Naive thymus-derived CD4-positive, alpha-beta T cell (primary cell): ENCODE data around the gene RIOK2. TPM values are rescaled to one million over a fixed set of nuclear protein-coding genes. Genes with fewer than 3 reads are reported as not detected.
"Not testable (repeated sequence)": the region's sequence is repeated elsewhere in the genome, so short reads cannot be mapped to it uniquely, and the experiment has no call there.

Experiments used
- ATAC-seq: fragments of 150-1000 bp; cut with Tn5 transposase; 2 replicates; pipeline ENCODE4 v1.10.0; 2021; ENCODE audit warnings: mild to moderate bottlenecking, moderate library complexity
- CTCF ChIA-PET: fragments of 350-600 bp; sonication (Branson Sonifier 250); formaldehyde crosslinking; loops from one replicate; lab custom pipeline; 2021; ENCODE audit warnings: antibody characterized with exemption; lab: Charles Lee
- POLR2A ChIA-PET: fragments of 350-600 bp; sonication (Branson Sonifier 250); formaldehyde crosslinking; loops from one replicate; lab custom pipeline; 2021; ENCODE audit warnings: antibody characterized with exemption, inconsistent platforms; lab: Charles Lee
- DNase-seq, 9 donors: peaks; one replicate each; pipeline versions ENCODE4 v3.0.0 to v3.0.0-alpha.2; 2020 to 2022; ENCODE audit warnings: mixed read lengths in 1 of 9
- H3K27ac ChIP-seq: one replicate; pipeline ENCODE4 v1.7.0; 2013; ENCODE audit warnings: mild to moderate bottlenecking, low read depth, low read length, moderate library complexity
- H3K27me3 ChIP-seq, 2 donors: one replicate each; pipeline ENCODE4 v1.7.0; 2013; ENCODE audit warnings: low read length in 2 of 2, mild to moderate bottlenecking in 2 of 2, moderate library complexity in 2 of 2; ENCODE audit not compliant: control insufficient read depth in 2 of 2, insufficient read depth in 2 of 2
- H3K36me3 ChIP-seq, 3 experiments: 1 replicate in 2 of 3; 2 replicates in 1 of 3; pipeline ENCODE4 v1.7.0; 2013; ENCODE audit warnings: low read length in 3 of 3, mild to moderate bottlenecking in 3 of 3, moderate library complexity in 1 of 3; ENCODE audit not compliant: insufficient read depth in 3 of 3, control insufficient read depth in 2 of 3
- H3K4me1 ChIP-seq, 2 donors: one replicate each; pipeline ENCODE4 v1.7.0; 2013; ENCODE audit warnings: low read length in 2 of 2, mild to moderate bottlenecking in 2 of 2, moderate library complexity in 1 of 2; ENCODE audit not compliant: control insufficient read depth in 2 of 2, insufficient read depth in 2 of 2
- H3K4me3 ChIP-seq: 2 replicates; pipeline ENCODE4 v1.7.0; 2013; ENCODE audit warnings: mild to moderate bottlenecking, low read length
- H3K9me3 ChIP-seq, 3 experiments: 1 replicate in 2 of 3; 2 replicates in 1 of 3; pipeline ENCODE4 v1.7.0; 2013; ENCODE audit warnings: low read length in 3 of 3; ENCODE audit not compliant: control insufficient read depth in 2 of 3
- H3K27ac Mint-ChIP-seq, 9 donors: one replicate each; pipeline ENCODE4 v1.8.0; 2020 to 2022; ENCODE audit warnings: mixed read lengths in 9 of 9, mild to moderate bottlenecking in 8 of 9, moderate library complexity in 5 of 9, inconsistent platforms in 2 of 9
- H3K27me3 Mint-ChIP-seq, 5 donors: one replicate each; pipeline ENCODE4 v1.8.0; 2021 to 2022; ENCODE audit warnings: mixed read lengths in 5 of 5, mild to moderate bottlenecking in 1 of 5
- H3K36me3 Mint-ChIP-seq, 5 donors: one replicate each; pipeline ENCODE4 v1.8.0; 2020 to 2022; ENCODE audit warnings: mixed read lengths in 5 of 5, mild to moderate bottlenecking in 3 of 5, inconsistent platforms in 1 of 5
- H3K4me1 Mint-ChIP-seq, 7 donors: one replicate each; pipeline ENCODE4 v1.8.0; 2020 to 2022; ENCODE audit warnings: mixed read lengths in 7 of 7, mild to moderate bottlenecking in 3 of 7, inconsistent platforms in 1 of 7
- H3K4me3 Mint-ChIP-seq, 10 donors: one replicate each; pipeline ENCODE4 v1.8.0; 2020 to 2022; ENCODE audit warnings: mild to moderate bottlenecking in 10 of 10, mixed read lengths in 10 of 10, moderate library complexity in 6 of 10, inconsistent platforms in 2 of 10
- H3K9me3 Mint-ChIP-seq, 11 donors: one replicate each; pipeline ENCODE4 v1.8.0; 2020 to 2022; ENCODE audit warnings: mixed read lengths in 11 of 11, mild to moderate bottlenecking in 4 of 11, inconsistent platforms in 1 of 11, moderate library complexity in 1 of 11
- intact Hi-C, 2 donors: fragments of 100-400 bp; cut with micrococcal nuclease; formaldehyde crosslinking; loops; one replicate each; pipeline ENCODE4 v1.15.1; 2023
- polyA plus RNA-seq, 2 donors: library from polyadenylated mRNA; unstranded; fragments of 300-500 nt; fragmentation: Illumina TruSeq; gene quantifications; one replicate each; pipeline ENCODE4 v1.2.3, GENCODE V29; 2021
- total RNA-seq, 6 experiments: library from RNA in 5 of 6; stranded (reverse) in 5 of 6; gene quantifications; 1 replicate in 5 of 6; 2 replicates in 1 of 6; pipeline ENCODE4 v1.2.3 and lab custom pipeline; 2021 to 2026

RIOK2 gene
- total and polyA plus RNA-seq, 7 experiments from 2014 or later, result 18.8 to 36.0 (median 28.2) TPM

DNA sequence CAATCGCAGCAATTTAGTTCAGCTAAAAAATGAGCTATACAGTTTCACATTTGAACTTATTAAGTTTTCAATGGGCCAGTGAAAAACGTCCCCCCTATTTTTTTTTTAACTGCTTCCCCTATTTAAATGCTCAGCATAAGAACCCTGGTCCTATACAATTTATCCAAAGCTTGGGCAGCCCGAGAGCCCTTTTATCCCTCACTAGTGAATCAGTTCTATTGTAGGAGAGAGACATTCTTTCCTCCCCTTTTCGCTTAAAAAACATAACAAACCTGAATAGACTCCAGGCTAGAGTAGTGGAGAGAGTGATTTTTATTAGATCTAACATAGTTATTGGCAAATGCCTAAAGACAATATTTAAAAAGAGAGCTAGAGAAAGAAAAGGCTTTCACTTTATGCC lies 42.0 kb downstream of the RIOK2 start:
- H3K4me1 Mint-ChIP-seq, result peaks cover 0 to 6% (median 0%) of the 10 kb centered on the region in 7 donors
- Histone ChIP-seq H3K9me3 (no peaks in the 10 kb centered on the region), H3K4me3 (no peak overlapping the region), H3K27ac (no peak overlapping the region), H3K4me1 (no peaks in the 10 kb centered on the region), H3K27me3 (no peaks in the 10 kb centered on the region), H3K36me3 (no peaks in the 10 kb centered on the region)
- peaks cover 6 to 39% (median 13%) of the 10 kb centered on the region in 5 donors for H3K27me3 Mint-ChIP-seq
- no peaks in the 10 kb centered on the region for H3K36me3 Mint-ChIP-seq
- POLR2A ChIA-PET, result no interaction called here
- intact Hi-C loops, result loop anchor here in 1 of 2 donors (5.0 kb wide), 1 partner anchor 204 kb away; the partner anchor contains the start of gene LNPEP
- CTCF ChIA-PET, result interaction anchor here (0.7 to 2.2 kb wide), 3 partner anchors 207 to 786 kb away, joined by 3 to 18 read pairs (median 4); no protein-coding TSS in a partner anchor
- no peak for ATAC-seq
- H3K4me3 Mint-ChIP-seq, result no peak overlapping the region
- H3K27ac Mint-ChIP-seq, result no peak overlapping the region
- no peak for DNase-seq
- H3K9me3 Mint-ChIP-seq, result no peaks in the 10 kb centered on the region

DNA sequence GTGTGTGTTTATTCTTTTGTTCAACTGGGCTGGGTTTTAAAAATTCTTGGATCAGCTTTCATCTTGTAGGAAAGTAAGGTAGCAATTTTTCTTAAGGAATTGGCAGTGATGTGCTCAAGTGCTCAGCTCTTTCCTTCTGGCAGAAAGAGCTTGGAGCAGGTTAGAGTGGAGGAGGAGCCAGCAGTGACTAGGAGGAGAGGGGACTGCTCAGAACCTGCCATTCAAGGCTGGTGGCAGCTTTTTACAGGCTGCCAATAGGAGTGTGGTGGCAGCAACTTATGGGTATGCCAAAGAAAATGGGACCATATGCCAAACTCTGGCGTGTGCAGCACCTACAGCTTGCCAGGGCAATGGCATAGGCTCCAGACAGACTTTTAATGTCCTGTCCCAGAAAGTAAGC lies 42.8 kb downstream of the RIOK2 start:
- ATAC-seq, H3K27ac ChIP-seq, H3K4me3 ChIP-seq, H3K9me3 ChIP-seq, H3K4me3 Mint-ChIP-seq, H3K4me1 ChIP-seq, H3K27ac Mint-ChIP-seq, POLR2A ChIA-PET, H3K36me3 ChIP-seq, DNase-seq, H3K27me3 ChIP-seq, H3K4me1 Mint-ChIP-seq, H3K9me3 Mint-ChIP-seq, H3K36me3 Mint-ChIP-seq: not testable (repeated sequence)
- intact Hi-C loops, result loop anchor here in 1 of 2 donors (5.0 kb wide), 1 partner anchor 203 kb away; the partner anchor contains the start of gene LNPEP
- peaks cover 6 to 39% (median 13%) of the 10 kb centered on the region in 5 donors for H3K27me3 Mint-ChIP-seq
- CTCF ChIA-PET, result interaction anchor here (1.3 to 1.4 kb wide), 2 partner anchors 207 to 271 kb away, joined by 3 to 5 read pairs; no protein-coding TSS in a partner anchor

DNA sequence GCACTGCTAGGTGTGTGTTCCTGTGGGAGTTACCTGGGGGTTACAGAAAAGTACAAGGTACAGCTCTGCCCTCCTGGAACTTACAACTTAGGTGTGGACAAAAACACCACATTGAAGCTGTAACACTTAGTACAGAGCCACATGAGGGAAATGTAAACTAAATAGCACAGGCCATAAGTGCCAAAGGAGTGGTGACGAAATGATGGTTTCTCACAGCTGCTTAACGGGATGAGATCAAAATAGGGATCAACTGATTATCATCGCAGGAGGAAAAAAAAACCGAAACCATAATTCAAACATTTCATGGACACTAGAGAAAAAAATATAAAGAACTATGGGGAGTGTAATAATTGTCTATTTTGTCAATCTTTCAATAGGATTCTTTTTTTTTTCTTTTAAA lies 46.6 kb downstream of the RIOK2 start:
- Histone ChIP-seq H3K27ac (no peak overlapping the region), H3K4me3 (no peak overlapping the region), H3K4me1 (no peaks in the 10 kb centered on the region), H3K9me3 (no peaks in the 10 kb centered on the region), H3K27me3 (no peaks in the 10 kb centered on the region), H3K36me3 (no peaks in the 10 kb centered on the region)
- Mint-ChIP-seq H3K4me1 (peaks cover 4 to 9% (median 7%) of the 10 kb centered on the region in 7 donors), H3K27ac (peak overlapping the region in 1 of 9 donors; percentile 3), H3K4me3 (no peak overlapping the region), H3K9me3 (peaks cover 0 to 1% (median 0%) of the 10 kb centered on the region in 11 donors), H3K27me3 (peaks cover 6 to 34% (median 13%) of the 10 kb centered on the region in 5 donors), H3K36me3 (peaks cover 0 to 2% (median 0%) of the 10 kb centered on the region in 5 donors)
- no peak for ATAC-seq
- ChIA-PET CTCF (no interaction called here), POLR2A (no interaction called here)
- no peak for DNase-seq
- intact Hi-C loops, result no loop called here

DNA sequence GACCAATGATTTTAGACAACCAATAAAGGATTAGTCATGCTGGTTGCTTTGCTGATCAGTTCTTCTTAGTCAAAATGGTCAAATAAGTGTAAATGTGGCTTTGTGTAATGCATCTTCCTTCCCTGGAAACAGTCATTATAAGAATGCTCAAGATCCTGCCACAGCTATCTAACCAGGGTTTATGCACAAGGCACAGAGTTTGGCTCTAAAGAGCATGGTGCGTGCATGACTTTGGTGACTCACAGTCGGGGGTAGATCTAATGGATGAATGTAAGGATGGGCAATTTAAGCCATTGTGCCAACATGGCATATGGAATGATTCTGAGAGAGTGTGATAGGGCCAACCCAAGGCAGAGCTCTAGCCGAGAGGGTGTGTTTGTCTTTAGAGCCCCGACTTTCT lies 47.2 kb downstream of the RIOK2 start:
- no peak overlapping the region for H3K27ac ChIP-seq
- peaks cover 0 to 1% (median 0%) of the 10 kb centered on the region in 11 donors for H3K9me3 Mint-ChIP-seq
- H3K36me3 ChIP-seq, result no peaks in the 10 kb centered on the region
- H3K36me3 Mint-ChIP-seq, result peaks cover 0 to 2% (median 0%) of the 10 kb centered on the region in 5 donors
- no peak for ATAC-seq
- H3K4me3 ChIP-seq, result no peak overlapping the region
- no peaks in the 10 kb centered on the region for H3K4me1 ChIP-seq
- H3K4me1 Mint-ChIP-seq, result peaks cover 4 to 12% (median 7%) of the 10 kb centered on the region in 7 donors
- ChIA-PET POLR2A (interaction anchor here (0.6 kb wide), 1 partner anchor 161 kb away, joined by 3 read pairs; no protein-coding TSS in a partner anchor), CTCF (no interaction called here)
- no peak overlapping the region for H3K27ac Mint-ChIP-seq
- DNase-seq, result no peak
- no peaks in the 10 kb centered on the region for H3K27me3 ChIP-seq
- intact Hi-C loops, result no loop called here
- H3K27me3 Mint-ChIP-seq, result peaks cover 4 to 30% (median 12%) of the 10 kb centered on the region in 5 donors
- H3K4me3 Mint-ChIP-seq, result no peak overlapping the region
- H3K9me3 ChIP-seq, result no peaks in the 10 kb centered on the region

DNA sequence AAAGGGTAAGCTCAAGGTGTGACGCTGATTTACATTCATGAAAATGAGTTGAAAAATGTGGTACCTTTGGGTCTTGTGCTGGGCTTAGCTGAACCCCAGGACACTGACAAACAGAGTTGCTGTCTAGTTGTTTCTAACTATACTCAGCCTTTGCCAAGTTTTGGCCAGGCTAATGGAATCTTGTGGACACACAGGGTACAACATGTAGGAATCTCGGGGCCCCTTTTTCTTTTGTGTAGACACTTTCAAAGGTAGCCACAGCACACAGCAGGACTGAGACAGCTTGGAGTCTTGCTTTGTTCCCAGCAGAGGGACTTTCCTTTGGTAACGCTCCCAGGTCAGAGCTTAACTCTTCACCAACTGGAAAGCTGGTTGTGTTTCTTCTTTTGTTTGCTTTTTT lies 48.4 kb downstream of the RIOK2 start:
- Mint-ChIP-seq H3K27me3 (peaks cover 0 to 22% (median 5%) of the 10 kb centered on the region in 5 donors), H3K4me3 (no peak overlapping the region), H3K36me3 (peaks cover 0 to 2% (median 0%) of the 10 kb centered on the region in 5 donors), H3K27ac (no peak overlapping the region), H3K9me3 (peaks cover 0 to 1% (median 0%) of the 10 kb centered on the region in 11 donors), H3K4me1 (peaks cover 4 to 12% (median 7%) of the 10 kb centered on the region in 7 donors)
- no peaks in the 10 kb centered on the region for H3K27me3 ChIP-seq
- H3K4me1 ChIP-seq, result no peaks in the 10 kb centered on the region
- ChIA-PET POLR2A (no interaction called here), CTCF (no interaction called here)
- no peak for ATAC-seq
- H3K4me3 ChIP-seq, result no peak overlapping the region
- intact Hi-C loops, result no loop called here
- H3K27ac ChIP-seq, result no peak overlapping the region
- no peaks in the 10 kb centered on the region for H3K9me3 ChIP-seq
- no peaks in the 10 kb centered on the region for H3K36me3 ChIP-seq
- no peak for DNase-seq

DNA sequence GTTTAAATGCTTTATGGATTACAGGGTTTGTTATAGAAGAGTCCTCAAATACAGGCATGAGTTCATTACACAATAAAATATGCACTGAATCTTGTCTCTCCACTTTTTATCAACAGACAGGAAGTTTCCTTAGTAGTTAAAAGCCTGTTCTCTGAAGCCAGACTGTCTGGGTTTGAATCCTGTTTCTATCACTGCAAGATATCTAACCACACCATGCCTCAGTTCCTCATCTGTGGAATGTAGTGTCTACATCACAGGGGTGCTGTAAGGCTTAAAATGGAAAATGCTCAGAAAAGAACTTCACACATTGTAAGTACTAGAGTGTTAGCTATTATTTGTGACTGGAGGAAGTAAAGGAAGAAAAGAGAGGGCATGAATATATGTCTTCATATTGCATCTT lies 49.9 kb downstream of the RIOK2 start:
- H3K4me1 Mint-ChIP-seq, result peaks cover 5 to 12% (median 7%) of the 10 kb centered on the region in 7 donors
- intact Hi-C loops, result no loop called here
- H3K27ac Mint-ChIP-seq, result no peak overlapping the region
- Histone ChIP-seq H3K36me3 (no peaks in the 10 kb centered on the region), H3K27ac (no peak overlapping the region), H3K4me1 (no peaks in the 10 kb centered on the region), H3K9me3 (no peaks in the 10 kb centered on the region), H3K27me3 (no peaks in the 10 kb centered on the region), H3K4me3 (no peak overlapping the region)
- DNase-seq (no peak), ATAC-seq (no peak)
- ChIA-PET POLR2A (no interaction called here), CTCF (no interaction called here)
- H3K9me3 Mint-ChIP-seq, result peaks cover 0 to 1% (median 0%) of the 10 kb centered on the region in 11 donors
- peaks cover 0 to 21% (median 6%) of the 10 kb centered on the region in 5 donors for H3K27me3 Mint-ChIP-seq
- H3K36me3 Mint-ChIP-seq, result peaks cover 0 to 2% (median 0%) of the 10 kb centered on the region in 5 donors
- H3K4me3 Mint-ChIP-seq, result no peak overlapping the region

DNA sequence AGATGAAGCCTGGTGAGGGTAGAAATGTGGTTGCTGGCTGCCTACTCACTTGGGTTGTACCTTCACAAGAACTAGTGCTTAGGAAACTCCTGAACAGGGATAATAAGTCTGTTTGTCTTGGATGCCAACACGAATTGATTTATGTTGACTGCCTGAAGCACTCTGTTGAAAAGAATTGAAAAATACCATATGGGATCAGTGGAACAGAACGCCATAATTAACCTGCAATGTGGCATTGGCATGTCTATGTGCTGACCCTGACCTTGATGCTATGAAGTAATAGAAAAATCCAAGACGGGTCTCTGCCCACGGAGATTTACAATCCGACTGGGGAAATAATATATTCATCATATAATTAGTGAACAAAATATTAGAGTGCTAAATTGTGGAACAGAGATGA lies 51.1 kb downstream of the RIOK2 start:
- DNase-seq (no peak), ATAC-seq (no peak)
- POLR2A ChIA-PET, result no interaction called here
- Histone ChIP-seq H3K9me3 (no peaks in the 10 kb centered on the region), H3K4me1 (no peaks in the 10 kb centered on the region), H3K27ac (no peak overlapping the region), H3K4me3 (no peak overlapping the region), H3K27me3 (no peaks in the 10 kb centered on the region), H3K36me3 (no peaks in the 10 kb centered on the region)
- H3K4me1 Mint-ChIP-seq, result peaks cover 5 to 12% (median 7%) of the 10 kb centered on the region in 7 donors
- peaks cover 0 to 1% (median 0%) of the 10 kb centered on the region in 11 donors for H3K9me3 Mint-ChIP-seq
- H3K27ac Mint-ChIP-seq, result no peak overlapping the region
- no peak overlapping the region for H3K4me3 Mint-ChIP-seq
- intact Hi-C loops, result no loop called here
- H3K36me3 Mint-ChIP-seq, result peaks cover 0 to 2% (median 0%) of the 10 kb centered on the region in 5 donors
- H3K27me3 Mint-ChIP-seq, result peaks cover 0 to 22% (median 6%) of the 10 kb centered on the region in 5 donors
- CTCF ChIA-PET, result no interaction called here
